GF-D8 (cell line): ENCODE measurements around the gene RASSF5.

ENCODE experiments used
- DNase-seq: peaks from one replicate; lab custom pipeline; 2025; lab: John Stamatoyannopoulos, UW

Gene RASSF5

GRCh38 chr1:206634365-206635079, 127.2 kb downstream of the RASSF5 start:
- peak; percentile 63 for DNase-seq

- DNase-seq: peak; percentile 85
Observed at GRCh38 chr1:206635080-206635977, 128.0 kb downstream of the RASSF5 start, which contains the start of gene DYRK3. DYRK3 (plus strand) TSS chr1:206635536; CDS start chr1:206635704, 168 bp downstream.

GRCh38 chr1:206635978-206636345, 128.6 kb downstream of the RASSF5 start:
- no peak for DNase-seq

- no peak for DNase-seq
Observed at GRCh38 chr1:206636671-206637070, 129.3 kb downstream of the RASSF5 start.

GRCh38 chr1:206637605-206638004, 130.3 kb downstream of the RASSF5 start:
- DNase-seq: peak; percentile 3
